Kidney epithelial cell (primary cell): ENCODE results near the gene NEBL. TPM values are rescaled to one million over a fixed set of nuclear protein-coding genes. Genes with fewer than 3 reads are reported as not detected.

ENCODE experiments used
- DNase-seq: peaks from one replicate; pipeline ENCODE4 v3.0.0-alpha.2; 2010; ENCODE audit warnings: low read depth
- H3K27me3 ChIP-seq: 2 replicates; pipeline ENCODE4 v1.6.0; 2011; ENCODE audit warnings: low read length; ENCODE audit not compliant: control insufficient read depth, insufficient read depth
- H3K36me3 ChIP-seq: 2 replicates; pipeline ENCODE4 v1.5.1; 2011; ENCODE audit warnings: low read length; ENCODE audit not compliant: control insufficient read depth, insufficient read depth
- H3K4me3 ChIP-seq: 2 replicates; pipeline ENCODE4 v1.5.1; 2011; ENCODE audit warnings: low read depth, mild to moderate bottlenecking, control low read depth, low read length
- CTCF ChIP-seq: IDR thresholded peaks from 2 replicates; pipeline ENCODE4 v1.5.1; 2011; ENCODE audit warnings: mild to moderate bottlenecking, moderate library complexity, low read length, control low read depth, inconsistent platforms; ENCODE audit not compliant: insufficient read depth, poor library complexity, severe bottlenecking
- total RNA-seq: library from RNA; depleted of rRNA; stranded (reverse); fragments of >200 nt; gene quantifications from 2 replicates; pipeline ENCODE4 v1.2.3, GENCODE V29; 2015

NEBL gene
- total RNA-seq, 1 donor from 2014 or later: 6.9 TPM

- TF ChIP-seq CTCF: no peak
- Histone ChIP-seq H3K36me3 (no peaks in the 10 kb centered on the region), H3K4me3 (no peak overlapping the region), H3K27me3 (no peaks in the 10 kb centered on the region)
- DNase-seq: no peak
These were observed 83.0 kb downstream of the NEBL start for GRCh38 chr10:20814116-20814515.

GRCh38 chr10:20811131-20811530 is 86.0 kb downstream of the NEBL start:
- no peak for TF ChIP-seq CTCF
- H3K27me3 ChIP-seq: no peaks in the 10 kb centered on the region
- DNase-seq: no peak
- no peak overlapping the region for H3K4me3 ChIP-seq
- H3K36me3 ChIP-seq: no peaks in the 10 kb centered on the region

GRCh38 chr10:20809631-20810030 is 87.5 kb downstream of the NEBL start:
- no peaks in the 10 kb centered on the region for H3K36me3 ChIP-seq
- no peak for DNase-seq
- H3K4me3 ChIP-seq: no peak overlapping the region
- no peaks in the 10 kb centered on the region for H3K27me3 ChIP-seq
- TF ChIP-seq CTCF: no peak

- no peak for TF ChIP-seq CTCF
- DNase-seq: no peak
- Histone ChIP-seq H3K27me3 (no peaks in the 10 kb centered on the region), H3K36me3 (no peaks in the 10 kb centered on the region), H3K4me3 (no peak overlapping the region)
These were observed 90.6 kb downstream of the NEBL start for GRCh38 chr10:20806487-20806886.

- Histone ChIP-seq H3K27me3 (no peaks in the 10 kb centered on the region), H3K36me3 (no peaks in the 10 kb centered on the region), H3K4me3 (no peak overlapping the region)
- no peak for TF ChIP-seq CTCF
- DNase-seq: no peak
These were observed 99.8 kb downstream of the NEBL start for GRCh38 chr10:20797290-20797689.

- no peak overlapping the region for H3K4me3 ChIP-seq
- H3K27me3 ChIP-seq: no peaks in the 10 kb centered on the region
- no peak for DNase-seq
- no peak for TF ChIP-seq CTCF
- no peaks in the 10 kb centered on the region for H3K36me3 ChIP-seq
These were observed 101.7 kb downstream of the NEBL start for GRCh38 chr10:20795391-20795790.
